Keratinocyte (primary cell): ENCODE data around the gene HECTD4. TPM values are rescaled to one million over a fixed set of nuclear protein-coding genes. Genes with fewer than 3 reads are reported as not detected.

ENCODE experiments used
- DNase-seq: peaks from one replicate; pipeline ENCODE4 v3.0.0-alpha.2; 2011; ENCODE audit warnings: low read depth, missing footprints, low spot score
- FAIRE-seq: peaks from 2 replicates; lab custom pipeline; 2011; peaks lifted over from hg19 to GRCh38; lab: Jason Lieb, UNC
- H2AFZ ChIP-seq: 2 replicates; pipeline ENCODE4 v1.6.0; 2012; ENCODE audit warnings: low read length, control low read depth, inconsistent platforms; ENCODE audit not compliant: control insufficient read depth
- H3K27ac ChIP-seq: 2 replicates; pipeline ENCODE4 v1.5.1; 2011; ENCODE audit warnings: low read length; ENCODE audit not compliant: control insufficient read depth, insufficient read depth
- H3K27me3 ChIP-seq: 3 replicates; pipeline ENCODE4 v1.6.0; 2011; ENCODE audit warnings: low read length; ENCODE audit not compliant: control insufficient read depth, insufficient read depth; ENCODE audit errors: extremely low read depth
- H3K36me3 ChIP-seq, 2 experiments: 2 replicates in 1 of 2; 3 replicates in 1 of 2; pipeline ENCODE4 v1.5.1; 2011; ENCODE audit warnings: low read length in 2 of 2, mild to moderate bottlenecking in 1 of 2; ENCODE audit not compliant: control insufficient read depth in 2 of 2, insufficient read depth in 2 of 2; ENCODE audit errors: extremely low read depth in 1 of 2
- H3K4me1 ChIP-seq: 3 replicates; pipeline ENCODE4 v1.5.1; 2011; ENCODE audit warnings: low read length; ENCODE audit not compliant: control insufficient read depth, insufficient read depth; ENCODE audit errors: extremely low read depth
- H3K4me2 ChIP-seq: 3 replicates; pipeline ENCODE4 v1.6.0; 2011; ENCODE audit warnings: low read depth, low read length; ENCODE audit not compliant: control insufficient read depth, insufficient read depth; ENCODE audit errors: extremely low read depth
- H3K4me3 ChIP-seq, 3 experiments: fragments of 200-600 bp in 1 of 3; sonication (generic) in 1 of 3; 2 replicates in 2 of 3; 3 replicates in 1 of 3; pipeline ENCODE4 v1.5.1; 2011 to 2016; ENCODE audit warnings: low read length in 3 of 3, mild to moderate bottlenecking in 3 of 3, control low read depth in 2 of 3, inconsistent platforms in 1 of 3, low read depth in 1 of 3, mixed read lengths in 1 of 3, mixed run types in 1 of 3, moderate library complexity in 1 of 3; ENCODE audit not compliant: control insufficient read depth in 2 of 3, insufficient read depth in 2 of 3; ENCODE audit errors: extremely low read depth in 1 of 3
- H3K79me2 ChIP-seq: 2 replicates; pipeline ENCODE4 v1.6.0; 2012; ENCODE audit warnings: low read length; ENCODE audit not compliant: control insufficient read depth, insufficient read depth
- H3K9ac ChIP-seq: 3 replicates; pipeline ENCODE4 v1.6.0; 2011; ENCODE audit warnings: low read length; ENCODE audit not compliant: control insufficient read depth, insufficient read depth; ENCODE audit errors: extremely low read depth
- H3K9me1 ChIP-seq: 3 replicates; pipeline ENCODE4 v1.6.0; 2011; ENCODE audit warnings: low read length; ENCODE audit not compliant: control insufficient read depth, insufficient read depth; ENCODE audit errors: extremely low read depth
- H3K9me3 ChIP-seq: 2 replicates; pipeline ENCODE4 v1.5.1; 2012; ENCODE audit warnings: low read depth, low read length; ENCODE audit not compliant: control insufficient read depth
- H4K20me1 ChIP-seq: 3 replicates; pipeline ENCODE4 v1.6.0; 2011; ENCODE audit warnings: low read length; ENCODE audit not compliant: control insufficient read depth, insufficient read depth; ENCODE audit errors: extremely low read depth
- EZH2 ChIP-seq: IDR thresholded peaks from one replicate; pipeline ENCODE4 v1.6.1; 2012; ENCODE audit warnings: inconsistent platforms, mild to moderate bottlenecking, low read length, moderate library complexity
- dilution Hi-C: fragments of 300-500 bp; cut with MboI; formaldehyde crosslinking; loops from one replicate; pipeline ENCODE4 v1.7.0; 2020; ENCODE audit warnings: low sequenced_read_pairs; ENCODE audit not compliant: extremely low pct_ligation_motif_present
- polyA plus RNA-seq, 5 experiments: library from polyadenylated mRNA; depleted of rRNA in 3 of 5; stranded (reverse) in 3 of 5; stranded (forward) in 1 of 5; unstranded in 1 of 5; fragments of >200 nt; gene quantifications; 1 replicate in 1 of 5; 2 replicates in 3 of 5; 3 replicates in 1 of 5; pipeline versions ENCODE4 v1.2.1 to v1.2.3, GENCODE V29; 2011 to 2012; ENCODE audit warnings: missing spikeins in 2 of 5, low read depth in 1 of 5, low replicate concordance in 1 of 5
- TF ChIP-seq, protein P1 (sequence below), 3 experiments: IDR thresholded peaks in 1 of 3; conservative IDR thresholded peaks in 1 of 3; optimal IDR thresholded peaks in 1 of 3; 2 replicates in 2 of 3; 3 replicates in 1 of 3; pipeline versions ENCODE3 to v1.5.1; 2011; ENCODE audit warnings: low read length in 3 of 3, mild to moderate bottlenecking in 3 of 3, moderate library complexity in 2 of 3, control low read depth in 1 of 3, inconsistent platforms in 1 of 3; ENCODE audit not compliant: insufficient read depth in 2 of 3; ENCODE audit errors: extremely low read depth in 1 of 3

HECTD4 gene
- polyA plus RNA-seq, 1 donor (not counting 4 experiments of a cell fraction or from before 2014, with no cell fraction given), result 7.5 TPM

DNA sequence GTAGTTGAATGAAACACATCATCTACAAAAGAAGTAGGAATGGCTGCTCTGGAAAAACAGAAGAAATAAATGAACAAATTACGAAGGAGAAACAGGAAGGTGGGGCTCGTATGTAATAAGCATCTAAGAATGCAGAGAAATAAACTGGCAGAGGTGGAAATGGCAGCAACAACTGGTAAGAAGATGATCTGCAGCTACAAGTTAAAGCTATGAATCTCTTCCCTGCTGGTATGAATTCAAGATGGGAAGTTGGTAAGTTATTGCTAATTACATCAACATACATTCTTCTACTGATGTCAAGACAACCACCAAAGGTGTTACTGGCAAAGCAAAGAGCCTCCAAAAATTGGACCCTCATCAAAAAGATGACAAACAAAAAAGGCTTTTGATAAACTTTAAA, 59.8 kb downstream of the HECTD4 start:
- TF ChIP-seq, protein P1, sequence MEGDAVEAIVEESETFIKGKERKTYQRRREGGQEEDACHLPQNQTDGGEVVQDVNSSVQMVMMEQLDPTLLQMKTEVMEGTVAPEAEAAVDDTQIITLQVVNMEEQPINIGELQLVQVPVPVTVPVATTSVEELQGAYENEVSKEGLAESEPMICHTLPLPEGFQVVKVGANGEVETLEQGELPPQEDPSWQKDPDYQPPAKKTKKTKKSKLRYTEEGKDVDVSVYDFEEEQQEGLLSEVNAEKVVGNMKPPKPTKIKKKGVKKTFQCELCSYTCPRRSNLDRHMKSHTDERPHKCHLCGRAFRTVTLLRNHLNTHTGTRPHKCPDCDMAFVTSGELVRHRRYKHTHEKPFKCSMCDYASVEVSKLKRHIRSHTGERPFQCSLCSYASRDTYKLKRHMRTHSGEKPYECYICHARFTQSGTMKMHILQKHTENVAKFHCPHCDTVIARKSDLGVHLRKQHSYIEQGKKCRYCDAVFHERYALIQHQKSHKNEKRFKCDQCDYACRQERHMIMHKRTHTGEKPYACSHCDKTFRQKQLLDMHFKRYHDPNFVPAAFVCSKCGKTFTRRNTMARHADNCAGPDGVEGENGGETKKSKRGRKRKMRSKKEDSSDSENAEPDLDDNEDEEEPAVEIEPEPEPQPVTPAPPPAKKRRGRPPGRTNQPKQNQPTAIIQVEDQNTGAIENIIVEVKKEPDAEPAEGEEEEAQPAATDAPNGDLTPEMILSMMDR (optimal IDR thresholded peaks at IDR 0.05 in 1 of 3, IDR thresholded peaks at IDR 0.05 in 1 of 3, conservative IDR thresholded peaks at IDR 0.05 in 1 of 3; ENCODE audit: extremely low read depth in 1 of 3, insufficient read depth in 2 of 3, low read length in 3 of 3), result no peak
- no peak for TF ChIP-seq EZH2
- Histone ChIP-seq H3K9me1 (no peaks in the 10 kb centered on the region), H3K4me1 (peaks cover 7% of the 10 kb centered on the region), H3K4me2 (peak overlapping the region; percentile 35), H3K4me3 (no peak overlapping the region), H3K79me2 (no peaks in the 10 kb centered on the region), H3K9ac (no peak overlapping the region), H3K36me3 (peaks cover 0 to 5% of the 10 kb centered on the region in 2 experiments), H3K27me3 (no peaks in the 10 kb centered on the region), H3K27ac (no peak overlapping the region), H3K9me3 (no peaks in the 10 kb centered on the region), H4K20me1 (peaks cover 2% of the 10 kb centered on the region), H2AFZ (no peak overlapping the region)
- peak; percentile 71 for FAIRE-seq
- DNase-seq, result no peak
- dilution Hi-C loops, result no loop called here

DNA sequence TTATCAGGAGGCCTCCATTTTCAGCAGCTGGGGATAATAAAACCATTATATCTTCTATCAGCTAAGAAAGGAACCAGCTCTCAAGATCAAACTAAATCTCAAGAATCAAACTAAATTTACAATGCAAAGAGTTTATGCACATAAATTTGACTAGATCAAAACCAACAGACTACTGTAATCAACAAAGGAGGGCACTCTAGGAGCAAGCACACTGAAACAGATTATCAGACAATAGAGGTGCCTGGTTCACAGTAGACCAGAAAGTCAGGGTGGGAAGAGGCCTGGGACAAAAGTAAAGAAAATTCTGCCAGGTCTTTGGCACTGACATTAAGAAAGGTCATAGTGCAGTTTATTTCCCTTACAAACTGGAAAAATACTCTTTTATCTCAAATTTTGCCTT, 61.0 kb downstream of the HECTD4 start:
- no peaks in the 10 kb centered on the region for H3K79me2 ChIP-seq
- H4K20me1 ChIP-seq, result peaks cover 2% of the 10 kb centered on the region
- H3K9me1 ChIP-seq, result no peaks in the 10 kb centered on the region
- no peak overlapping the region for H3K9ac ChIP-seq
- DNase-seq (no peak), FAIRE-seq (no peak)
- H3K36me3 ChIP-seq, result peaks cover 0 to 5% of the 10 kb centered on the region in 2 experiments
- no peaks in the 10 kb centered on the region for H3K27me3 ChIP-seq
- no peak for TF ChIP-seq EZH2
- TF ChIP-seq, protein P1 (optimal IDR thresholded peaks at IDR 0.05 in 1 of 3, IDR thresholded peaks at IDR 0.05 in 1 of 3, conservative IDR thresholded peaks at IDR 0.05 in 1 of 3; ENCODE audit: extremely low read depth in 1 of 3, insufficient read depth in 2 of 3, low read length in 3 of 3), result no peak
- no peak overlapping the region for H3K27ac ChIP-seq
- H3K4me3 ChIP-seq, result no peak overlapping the region
- peaks cover 7% of the 10 kb centered on the region for H3K4me1 ChIP-seq
- no peak overlapping the region for H2AFZ ChIP-seq
- dilution Hi-C loops, result no loop called here
- H3K9me3 ChIP-seq, result no peaks in the 10 kb centered on the region
- H3K4me2 ChIP-seq, result no peak overlapping the region
